Stimulated activated CD4-positive, alpha-beta T cell treated with anti-CD3 and anti-CD28 coated beads, Interleukin-4, amount 100 ng/mL, for 48 hours (primary cell): ENCODE results near the gene HNRNPU.

Source experiments
- DNase-seq, 2 donors: peaks; one replicate each; pipeline ENCODE4 v3.0.0-alpha.2; 2020; ENCODE audit warnings: low read depth in 2 of 2

Gene HNRNPU

GRCh38 chr1:244802556-244803239 is 61.6 kb downstream of the HNRNPU start:
- no peak for DNase-seq

- DNase-seq: no peak
These were observed 62.3 kb downstream of the HNRNPU start for GRCh38 chr1:244802041-244802440.

GRCh38 chr1:244801246-244801645 is 63.1 kb downstream of the HNRNPU start:
- DNase-seq: peak; percentile 19 to 29

GRCh38 chr1:244800821-244801220 is 63.5 kb downstream of the HNRNPU start:
- no peak for DNase-seq
